Cardiac atrium fibroblast (primary cell): ENCODE data around the gene EHD4. TPM values are rescaled to one million over a fixed set of nuclear protein-coding genes. Genes with fewer than 3 reads are reported as not detected.

Experiments used
- total RNA-seq: library from RNA; depleted of rRNA; stranded (reverse); fragments of >200 nt; gene quantifications from 2 replicates; pipeline ENCODE4 v1.2.3, GENCODE V29; 2015

Gene EHD4
- total RNA-seq, result 15.5 and 17.7 TPM in 2 replicates

DNA sequence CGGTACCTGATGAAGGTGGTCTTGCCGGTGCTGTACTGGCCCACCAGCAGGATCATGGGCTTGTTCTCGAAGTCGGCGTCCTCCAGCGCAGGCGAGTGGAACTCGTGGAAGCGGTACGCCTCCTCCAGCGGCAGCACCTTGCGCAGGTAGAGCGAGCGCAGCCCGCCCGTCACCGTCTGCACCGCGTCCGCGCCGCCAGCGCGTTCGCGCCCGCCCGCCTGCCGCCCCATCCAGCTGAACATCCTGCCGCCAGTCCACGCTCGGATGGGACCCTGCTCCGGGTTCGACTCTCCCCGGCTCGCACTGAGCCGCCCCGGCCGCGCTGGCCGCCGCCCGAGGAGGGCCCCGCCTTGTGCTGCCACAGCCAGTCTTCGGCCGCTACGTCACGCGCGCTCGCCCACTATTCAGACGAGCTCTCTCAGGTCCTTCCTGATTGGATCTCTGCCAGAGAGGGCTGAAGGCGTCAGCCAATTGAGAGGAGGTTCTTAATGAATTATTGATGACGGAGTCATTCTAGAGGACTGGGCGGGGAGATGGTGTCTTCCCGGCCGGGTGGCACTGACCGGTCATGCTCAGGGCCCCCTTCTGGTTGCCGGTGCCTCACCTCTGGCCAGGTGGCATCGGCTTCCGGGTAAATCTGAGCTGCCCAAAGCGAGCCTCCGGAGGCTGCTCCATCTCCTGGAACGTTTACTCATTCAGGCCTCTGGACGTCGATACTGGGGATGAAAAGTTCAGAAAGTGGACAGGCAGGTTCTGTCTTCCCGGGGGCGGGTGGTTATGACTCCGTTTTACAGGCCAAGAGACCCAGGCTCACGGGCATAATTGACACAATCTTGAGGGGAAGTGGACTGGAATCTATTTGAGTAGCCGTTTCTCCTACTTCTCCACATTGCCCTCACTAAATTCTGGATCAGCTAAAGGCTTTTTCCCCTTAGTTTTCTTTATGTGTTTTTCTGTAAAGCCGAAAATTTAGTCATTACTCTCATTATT lies at the start of gene EHD4:
Gene EHD4, minus strand, starts transcription at position 305 of the 990 bp plus-strand sequence. Its CDS starts 63 bp downstream, at position 242.

DNA sequence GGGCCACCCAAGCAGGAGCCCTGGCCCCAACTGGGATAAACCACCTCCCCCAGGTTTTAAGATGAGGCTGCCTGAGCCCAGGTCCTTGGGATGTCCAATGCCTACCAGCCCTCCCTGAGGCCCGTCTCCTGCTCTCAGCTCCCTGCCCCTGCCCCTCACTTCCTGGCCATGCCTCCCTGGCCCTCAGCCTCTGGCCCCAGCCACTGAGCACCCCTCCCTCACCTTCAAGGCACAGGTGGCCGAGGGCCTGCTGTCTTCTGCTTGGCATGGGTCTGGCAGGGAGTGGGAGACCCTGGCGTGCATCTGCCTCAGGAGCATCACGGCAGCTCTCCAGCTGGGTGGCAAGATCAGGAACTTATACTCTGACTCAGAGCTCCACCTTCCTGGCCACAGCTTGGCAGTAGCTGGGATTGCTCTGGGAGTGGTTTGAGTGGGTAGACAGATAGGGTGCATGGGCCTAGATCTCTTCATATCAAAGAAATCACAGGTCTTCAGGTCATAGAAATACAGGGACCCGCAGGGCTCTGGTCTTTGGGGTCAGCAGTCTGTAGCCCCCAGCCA lies 48.4 kb upstream of the EHD4 start, which contains the start of gene PLA2G4E:
Gene PLA2G4E, minus strand, starts transcription at position 330 of the 561 bp plus-strand sequence. Its CDS starts 12 bp downstream, at position 318.

DNA sequence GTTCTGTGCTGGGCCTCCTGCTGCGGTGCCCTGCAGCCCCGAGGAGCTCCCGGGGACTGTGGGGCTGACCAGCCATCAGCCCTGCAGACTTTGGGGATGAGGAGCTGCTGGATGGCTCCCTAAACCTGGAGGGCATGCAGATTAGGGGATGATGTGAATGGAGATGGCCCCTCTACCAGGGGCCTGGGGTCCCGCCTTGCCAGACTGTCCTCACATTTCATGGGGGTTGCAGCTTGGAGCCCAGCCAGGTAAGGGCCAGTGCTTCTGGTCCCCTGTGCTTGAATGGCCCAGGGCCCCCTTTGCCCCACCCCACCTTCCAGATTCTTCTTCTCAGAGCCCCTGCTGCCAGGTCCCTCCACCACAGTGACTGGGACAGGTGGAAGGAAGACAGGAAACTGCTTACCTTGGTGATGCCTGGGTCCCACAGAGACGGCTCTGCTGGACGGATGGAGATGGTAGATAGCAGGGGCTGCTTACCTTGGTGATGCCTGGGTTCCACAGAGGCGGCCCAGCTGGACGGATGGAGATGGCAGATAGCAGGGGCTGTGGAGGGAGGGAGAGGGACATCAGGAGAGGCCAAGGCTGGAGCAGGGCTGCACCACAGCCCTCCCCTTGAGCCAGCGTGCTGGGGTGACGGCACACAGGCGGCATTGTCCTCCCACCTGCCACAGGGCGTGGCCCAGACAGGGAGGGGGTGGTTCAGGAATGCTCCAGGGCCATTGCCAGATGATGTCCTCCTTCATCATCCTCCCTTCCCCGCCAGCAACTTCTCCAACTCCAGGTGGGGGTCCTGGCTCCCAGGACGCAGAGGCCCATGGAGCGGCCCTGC lies 78.7 kb downstream of the EHD4 start, which contains the start of gene SPTBN5:
Gene SPTBN5, minus strand, starts transcription at position 632 of the 829 bp plus-strand sequence. Its CDS starts 556 bp downstream, at position 76.

Other genes starting within 250 kb of the EHD4 start
- gene MAPKBP1, start 198.1 kb downstream of the EHD4 start, total RNA-seq, result 4.3 and 4.9 TPM in 2 replicates
- gene JMJD7, start 144.5 kb downstream of the EHD4 start, total RNA-seq, result 1.1 and 1.3 TPM in 2 replicates
- gene PLA2G4B, start 133.7 kb downstream of the EHD4 start, total RNA-seq, result 0.32 TPM in 1 of 2 replicates, not detected in the other
- under 0.01 and 0.16 TPM in 2 replicates for gene SPTBN5, start 78.5 kb downstream of the EHD4 start, total RNA-seq
- gene PLA2G4E, start 48.5 kb upstream of the EHD4 start, total RNA-seq, result not detected in 2 replicates
- gene PLA2G4D, start 122.0 kb upstream of the EHD4 start, total RNA-seq, result not detected in 2 replicates
- not detected in 2 replicates for gene PLA2G4F, start 184.1 kb upstream of the EHD4 start, total RNA-seq
- 30.3 and 31.4 TPM in 2 replicates for gene VPS39, start 235.7 kb upstream of the EHD4 start, total RNA-seq